ENCODE data around the gene TGFBR2. TPM values are rescaled to one million over a fixed set of nuclear protein-coding genes. Genes with fewer than 3 reads are reported as not detected.

The TGFBR2 gene
- total RNA-seq, 1 donor from 2014 or later, result 329 TPM

- no peak overlapping the region for H3K4me3 ChIP-seq
- intact Hi-C loops (cut with DNase I), result loop anchor here (10.0 kb wide), 1 partner anchor 582 kb away; no protein-coding TSS in a partner anchor
- ATAC-seq (no peak), DNase-seq (no peak)
- no peaks in the 10 kb centered on the region for H3K27me3 ChIP-seq
- H3K36me3 ChIP-seq, result peaks cover 66% of the 10 kb centered on the region
- peaks cover 18% of the 10 kb centered on the region for H3K4me1 ChIP-seq
- TF ChIP-seq CTCF (IDR thresholded peaks at IDR 0.05), result no peak
- H3K9me3 ChIP-seq, result no peaks in the 10 kb centered on the region
- no peak overlapping the region for H3K27ac ChIP-seq
These were observed 90.0 kb downstream of the TGFBR2 start for GRCh38 chr3:30696403-30696819.

GRCh38 chr3:30696896-30697295 is 90.5 kb downstream of the TGFBR2 start:
- H3K27me3 ChIP-seq, result no peaks in the 10 kb centered on the region
- H3K4me1 ChIP-seq, result peaks cover 13% of the 10 kb centered on the region
- no peak for TF ChIP-seq CTCF (IDR thresholded peaks at IDR 0.05)
- H3K36me3 ChIP-seq, result peaks cover 61% of the 10 kb centered on the region
- no peak for DNase-seq
- H3K4me3 ChIP-seq, result no peak overlapping the region
- H3K9me3 ChIP-seq, result no peaks in the 10 kb centered on the region
- no peak overlapping the region for H3K27ac ChIP-seq
- intact Hi-C loops (cut with DNase I), result loop anchor here (10.0 kb wide), 1 partner anchor 582 kb away; no protein-coding TSS in a partner anchor
- ATAC-seq, result no peak

- no peak overlapping the region for H3K4me3 ChIP-seq
- no peaks in the 10 kb centered on the region for H3K27me3 ChIP-seq
- no peak overlapping the region for H3K27ac ChIP-seq
- ATAC-seq (no peak), DNase-seq (no peak)
- H3K9me3 ChIP-seq, result no peaks in the 10 kb centered on the region
- no peaks in the 10 kb centered on the region for H3K4me1 ChIP-seq
- intact Hi-C loops (cut with DNase I), result loop anchor here (10.0 kb wide), 1 partner anchor 584 kb away; no protein-coding TSS in a partner anchor
- TF ChIP-seq CTCF (IDR thresholded peaks at IDR 0.05), result no peak
- H3K36me3 ChIP-seq, result peaks cover 44% of the 10 kb centered on the region
These were observed 92.1 kb downstream of the TGFBR2 start for GRCh38 chr3:30698549-30698948.

- ATAC-seq, result no peak
- H3K4me1 ChIP-seq, result no peaks in the 10 kb centered on the region
- TF ChIP-seq CTCF (IDR thresholded peaks at IDR 0.05), result no peak
- no peaks in the 10 kb centered on the region for H3K9me3 ChIP-seq
- no peak overlapping the region for H3K27ac ChIP-seq
- H3K36me3 ChIP-seq, result peaks cover 31% of the 10 kb centered on the region
- no peak for DNase-seq
- no peaks in the 10 kb centered on the region for H3K27me3 ChIP-seq
- H3K4me3 ChIP-seq, result no peak overlapping the region
- intact Hi-C loops (cut with DNase I), result loop anchor here (10.0 kb wide), 1 partner anchor 585 kb away; no protein-coding TSS in a partner anchor
These were observed 93.5 kb downstream of the TGFBR2 start for GRCh38 chr3:30699927-30700326.

GRCh38 chr3:30700702-30701321 is 94.4 kb downstream of the TGFBR2 start:
- intact Hi-C loops (cut with DNase I), result no loop called here
- TF ChIP-seq CTCF (IDR thresholded peaks at IDR 0.05), result no peak
- ATAC-seq, result no peak

More at GRCh38 chr3:30700702-30701321, 94.4 kb downstream of the TGFBR2 start:
- no peak overlapping the region for H3K4me3 ChIP-seq
- H3K4me1 ChIP-seq, result no peaks in the 10 kb centered on the region
- no peak for DNase-seq
- no peaks in the 10 kb centered on the region for H3K9me3 ChIP-seq
- H3K27me3 ChIP-seq, result no peaks in the 10 kb centered on the region
- no peak overlapping the region for H3K27ac ChIP-seq
- peaks cover 22% of the 10 kb centered on the region for H3K36me3 ChIP-seq

Data from upper lobe of right lung (tissue), 1 donor.